GM21360 (cell line): ENCODE data around the gene RAI14.
"Not testable (repeated sequence)": the region's sequence is repeated elsewhere in the genome, so short reads cannot be mapped to it uniquely, and the experiment has no call there.

Experiments used
- ATAC-seq: cut with Tn5 transposase; IDR thresholded peaks from one replicate; pipeline ENCODE4 v1.9.1; 2021; ENCODE audit warnings: mild to moderate bottlenecking, moderate library complexity; ENCODE audit not compliant: unreplicated experiment

RAI14 gene

DNA sequence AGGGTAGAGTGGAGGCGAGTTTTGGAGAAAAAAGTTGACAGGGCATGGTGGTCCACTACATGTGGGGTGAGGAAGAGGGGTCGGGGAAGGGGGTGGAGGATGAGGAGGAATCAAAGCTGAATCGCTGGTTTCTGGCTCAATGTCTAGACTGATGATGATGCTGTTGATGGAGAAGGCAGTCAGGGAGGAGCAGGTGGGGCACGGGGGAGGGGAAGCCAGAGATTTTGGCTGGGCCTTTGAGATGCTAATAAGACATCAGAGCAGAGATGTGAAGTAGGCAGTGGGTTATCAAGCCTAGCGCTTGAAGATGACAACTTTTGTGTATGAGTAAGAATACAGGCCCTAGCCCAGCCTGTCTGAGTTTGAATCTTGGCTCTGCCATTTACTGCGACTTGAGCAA, 150.4 kb downstream of the RAI14 start:
- ATAC-seq, result no peak

DNA sequence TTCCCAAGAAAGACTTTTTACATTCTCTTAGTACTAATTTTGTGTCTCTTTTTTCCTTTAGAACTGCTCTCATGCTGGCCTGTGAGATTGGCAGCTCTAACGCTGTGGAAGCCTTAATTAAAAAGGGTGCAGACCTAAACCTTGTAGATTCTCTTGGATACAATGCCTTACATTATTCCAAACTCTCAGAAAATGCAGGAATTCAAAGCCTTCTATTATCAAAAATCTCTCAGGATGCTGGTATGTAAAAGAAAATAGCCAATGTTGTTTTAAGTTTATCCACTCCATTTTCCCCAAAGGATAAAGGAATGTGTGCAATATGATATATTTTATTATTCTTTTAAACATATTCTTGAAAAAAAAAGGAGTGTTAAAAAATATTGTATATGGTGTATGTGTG, 155.6 kb downstream of the RAI14 start:
- ATAC-seq, result no peak

DNA sequence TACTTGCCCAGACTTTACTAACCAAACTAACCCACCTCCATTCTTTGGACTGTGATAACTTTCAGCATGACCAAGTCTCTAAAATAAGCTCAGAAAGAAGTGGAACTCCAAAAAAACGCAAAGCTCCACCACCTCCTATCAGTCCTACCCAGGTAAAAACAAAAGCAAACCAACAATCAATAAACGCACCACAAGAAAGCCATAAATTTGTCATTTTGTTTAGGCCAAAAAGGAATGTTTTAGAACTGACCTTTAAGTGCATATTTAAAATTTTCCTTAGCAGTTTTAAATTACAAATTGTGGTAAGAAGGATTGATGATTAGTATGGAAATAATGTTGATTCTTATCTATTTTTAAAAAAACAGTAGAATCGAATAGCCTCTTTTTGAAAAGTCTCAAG, 157.4 kb downstream of the RAI14 start:
- no peak for ATAC-seq

DNA sequence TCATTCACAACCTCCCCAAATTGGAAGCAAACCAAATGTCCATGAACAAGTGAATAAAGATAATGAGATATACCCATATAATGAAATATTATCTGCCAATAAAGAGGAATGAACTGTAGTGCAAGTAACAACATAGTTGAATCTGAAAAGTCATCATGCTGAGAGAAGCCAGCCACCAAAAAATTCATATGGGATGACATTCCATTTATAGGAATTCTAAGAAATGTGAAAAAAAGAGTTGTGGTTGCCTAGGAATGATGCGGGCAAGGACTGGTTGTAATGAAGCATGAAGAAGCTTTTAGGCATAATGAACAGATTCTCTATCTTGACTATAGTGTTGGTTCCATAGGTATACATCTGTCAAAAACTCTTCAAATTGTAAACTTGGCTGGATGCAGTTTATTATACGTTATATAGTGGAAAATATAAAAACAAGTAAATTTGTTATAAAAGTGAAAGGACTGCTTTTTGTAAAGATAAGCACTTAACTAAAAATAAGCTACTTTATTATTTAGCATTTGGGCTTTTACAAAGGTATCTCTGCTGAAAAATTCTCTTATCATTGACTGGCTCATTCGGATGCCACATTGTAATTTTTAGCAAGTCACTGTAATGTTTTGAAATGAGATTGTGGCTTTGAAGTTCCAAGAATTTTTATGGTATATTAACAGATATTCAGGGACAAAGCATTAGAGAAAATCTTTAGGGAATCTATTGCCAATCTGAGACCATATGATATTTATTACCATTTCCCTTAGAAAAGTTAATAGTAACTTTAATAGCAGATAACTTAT, 161.6 kb downstream of the RAI14 start:
- ATAC-seq, result no peak

DNA sequence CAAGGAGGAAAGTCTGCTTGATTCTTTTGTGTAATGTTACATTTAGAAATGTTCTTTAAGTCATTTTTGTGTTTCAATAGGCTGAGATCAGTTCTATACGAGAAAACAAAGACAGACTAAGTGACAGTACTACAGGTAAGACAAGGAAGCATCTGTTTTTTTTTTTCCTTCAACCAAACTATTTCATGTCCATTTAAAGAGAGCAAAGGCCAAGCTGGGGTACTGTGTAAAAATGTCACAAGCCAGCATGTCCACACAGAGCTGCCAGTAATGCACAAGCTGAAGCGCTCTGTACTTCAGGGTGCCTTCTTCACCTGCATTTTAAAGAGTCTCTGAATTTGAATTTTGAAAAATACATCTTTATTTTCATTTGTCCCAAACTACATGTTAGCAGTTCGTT, 162.6 kb downstream of the RAI14 start:
- no peak for ATAC-seq

DNA sequence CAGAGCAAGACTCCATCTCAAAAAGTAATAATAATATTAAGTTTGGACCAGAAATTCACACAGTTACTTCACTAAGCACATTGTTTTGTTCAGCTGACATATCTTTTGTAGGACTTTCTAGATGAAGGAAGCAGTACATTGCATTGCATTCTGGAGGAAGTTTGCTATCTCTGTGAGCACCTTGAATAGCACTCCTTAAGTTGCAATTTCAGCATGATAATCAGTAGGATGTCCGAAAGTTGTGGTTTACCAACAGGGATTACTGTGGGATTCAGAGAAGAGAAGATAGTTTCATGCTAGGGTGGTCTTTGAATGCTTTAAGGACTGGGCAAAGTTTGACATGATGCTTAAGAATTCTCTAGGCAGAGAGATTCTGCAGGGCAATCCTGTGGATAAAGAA, 164.5 kb downstream of the RAI14 start:
- ATAC-seq, result no peak

DNA sequence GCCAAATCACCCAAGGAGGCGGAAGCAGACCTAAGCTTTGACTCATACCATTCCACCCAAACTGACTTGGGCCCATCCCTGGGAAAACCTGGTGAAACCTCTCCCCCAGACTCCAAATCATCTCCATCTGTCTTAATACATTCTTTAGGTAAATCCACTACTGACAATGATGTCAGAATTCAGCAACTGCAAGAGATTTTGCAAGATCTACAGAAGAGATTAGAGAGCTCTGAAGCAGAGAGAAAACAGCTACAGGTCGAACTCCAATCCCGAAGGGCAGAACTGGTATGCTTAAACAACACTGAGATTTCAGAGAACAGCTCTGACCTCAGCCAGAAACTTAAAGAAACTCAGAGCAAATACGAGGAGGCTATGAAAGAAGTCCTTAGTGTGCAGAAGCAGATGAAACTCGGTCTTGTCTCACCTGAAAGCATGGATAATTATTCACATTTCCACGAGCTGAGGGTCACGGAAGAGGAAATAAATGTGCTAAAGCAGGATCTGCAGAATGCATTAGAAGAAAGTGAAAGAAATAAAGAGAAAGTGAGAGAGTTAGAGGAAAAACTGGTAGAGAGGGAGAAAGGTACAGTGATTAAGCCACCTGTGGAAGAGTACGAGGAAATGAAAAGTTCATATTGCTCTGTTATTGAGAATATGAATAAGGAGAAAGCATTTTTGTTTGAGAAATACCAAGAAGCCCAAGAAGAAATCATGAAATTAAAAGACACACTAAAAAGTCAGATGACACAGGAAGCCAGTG, 167.0 kb downstream of the RAI14 start:
- ATAC-seq, result no peak

DNA sequence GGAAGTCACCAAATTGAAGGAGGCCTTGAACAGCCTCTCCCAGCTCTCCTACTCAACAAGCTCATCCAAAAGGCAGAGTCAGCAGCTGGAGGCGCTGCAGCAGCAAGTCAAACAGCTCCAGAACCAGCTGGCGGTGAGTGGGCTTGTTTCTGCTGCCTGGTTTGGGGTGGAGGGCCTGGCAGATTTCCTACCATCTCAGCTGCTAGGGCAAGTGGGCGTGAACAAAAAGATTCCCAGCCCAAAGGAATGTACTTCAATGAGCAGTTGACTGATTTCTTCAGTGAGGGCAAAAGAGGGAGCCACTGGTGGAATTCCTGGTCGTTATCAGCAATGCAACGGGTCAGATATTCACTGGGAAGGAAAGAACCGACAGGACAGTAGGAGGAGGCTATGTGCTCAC, 170.2 kb downstream of the RAI14 start:
- no peak for ATAC-seq

DNA sequence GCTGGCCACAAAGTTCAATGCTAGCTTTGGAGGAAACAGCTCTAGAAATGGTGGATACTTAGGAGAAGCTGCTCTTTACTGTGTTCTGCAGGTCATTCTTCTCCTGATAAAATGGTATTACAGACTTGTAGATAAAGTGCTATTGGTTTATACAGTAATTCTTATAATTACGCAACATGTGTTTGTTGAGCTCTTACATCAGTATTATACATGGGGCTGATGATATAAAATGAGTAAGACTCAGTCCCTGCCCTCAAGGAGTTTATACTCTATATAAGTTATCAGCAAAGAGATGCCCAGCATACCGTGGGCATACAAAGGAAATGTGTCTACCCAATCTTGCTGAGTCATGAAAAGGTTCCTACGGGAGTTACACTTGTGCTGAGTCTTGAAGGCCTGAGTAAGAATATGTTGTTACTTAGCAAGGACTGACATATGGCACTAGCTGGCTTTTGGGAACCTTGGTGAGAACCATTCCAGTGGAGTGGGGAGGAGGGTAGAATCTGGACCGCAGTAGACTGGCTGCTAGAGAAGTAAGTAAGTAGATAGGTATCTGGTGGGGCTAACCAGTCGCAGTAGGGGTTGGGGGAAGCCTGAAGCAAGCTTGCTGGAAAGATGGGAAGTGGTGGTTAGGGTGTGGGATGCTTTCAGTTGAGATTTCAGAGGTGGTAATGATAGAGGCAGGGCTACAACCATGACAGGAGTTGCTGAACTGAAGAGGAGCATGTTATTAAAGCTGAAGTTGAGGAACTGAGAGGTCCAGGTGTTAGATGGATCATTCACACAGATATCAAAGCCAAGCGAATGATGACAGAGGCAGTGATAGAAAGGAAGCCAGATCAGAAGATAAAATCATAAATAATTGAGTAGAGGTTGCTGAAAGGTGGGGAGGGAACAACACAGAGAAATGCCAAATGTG, 171.7 kb downstream of the RAI14 start:
- ATAC-seq, result no peak

DNA sequence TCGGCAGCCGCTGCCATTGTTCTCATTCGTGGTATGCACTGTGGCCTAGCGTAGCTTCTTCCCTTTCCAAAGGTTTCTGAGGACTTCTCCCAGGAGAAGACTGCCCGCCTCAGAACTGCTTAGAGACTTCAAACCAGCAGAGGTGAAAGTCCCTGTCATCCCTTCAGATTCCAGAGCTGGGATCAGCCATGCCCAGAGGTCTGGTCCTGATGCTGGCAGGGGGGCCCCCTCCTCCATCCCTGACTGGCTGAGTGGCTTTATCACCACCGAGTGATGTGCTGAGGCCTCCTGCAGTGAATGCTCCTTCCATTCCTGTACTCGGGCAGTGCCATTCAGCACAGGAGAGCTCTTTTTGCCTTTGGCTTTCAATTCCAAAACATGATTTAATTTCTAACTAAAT, 174.7 kb downstream of the RAI14 start:
- ATAC-seq, result not testable (repeated sequence)

DNA sequence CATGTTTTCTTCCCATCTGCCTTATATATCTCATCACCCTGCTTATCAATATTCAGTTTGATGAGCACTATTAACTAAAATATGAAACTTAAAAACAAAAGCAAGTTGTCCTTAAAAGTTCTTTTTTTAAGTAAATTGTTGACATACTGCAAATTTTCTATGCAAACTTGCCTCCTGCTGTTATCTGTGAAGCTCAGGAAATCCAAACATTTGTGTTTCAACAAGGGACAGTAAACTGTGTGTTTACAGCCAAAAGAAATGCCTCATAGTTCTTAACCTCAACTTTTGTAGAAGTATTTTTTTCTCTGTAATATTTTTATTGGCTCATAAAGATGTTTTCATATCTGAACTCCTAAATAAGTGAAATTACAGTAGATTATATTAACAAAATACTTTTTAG, 175.2 kb downstream of the RAI14 start:
- no peak for ATAC-seq

DNA sequence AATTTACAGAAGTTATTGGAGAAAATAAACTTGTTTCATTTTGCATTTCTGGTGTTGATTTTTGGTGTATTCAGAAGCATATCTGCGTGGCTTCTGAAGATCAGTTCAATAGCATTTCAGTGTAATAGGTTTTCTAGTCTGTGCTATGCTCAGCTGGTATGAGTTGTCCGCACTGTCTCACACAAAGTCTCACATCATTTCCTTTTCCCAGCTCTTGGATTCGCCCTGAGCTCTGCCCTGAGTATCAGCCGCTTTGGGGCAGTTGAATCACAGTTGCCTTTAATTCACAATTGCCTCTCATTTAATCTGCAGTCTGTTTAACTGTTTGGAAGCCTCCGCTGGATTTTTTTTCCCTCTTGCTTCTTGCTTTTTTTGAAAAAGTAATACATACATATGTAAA, 176.4 kb downstream of the RAI14 start:
- no peak for ATAC-seq

DNA sequence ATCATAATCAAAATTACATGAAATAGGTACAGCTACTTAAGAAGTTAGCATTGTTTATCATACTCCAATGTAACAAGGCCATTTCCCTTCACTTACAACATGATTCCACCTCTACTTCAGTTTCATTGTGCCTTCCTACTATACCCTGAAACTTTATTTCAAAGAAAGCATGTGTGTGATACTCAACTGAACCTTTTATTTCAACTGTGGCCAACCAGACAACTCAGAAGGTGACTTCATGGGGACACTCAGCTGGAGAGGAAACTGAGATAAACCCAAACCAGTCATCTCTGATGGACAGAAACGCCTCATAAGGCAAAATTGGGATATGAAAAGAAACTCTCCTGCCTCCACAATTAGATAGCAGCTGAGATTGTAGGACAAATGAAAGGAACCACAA, 177.0 kb downstream of the RAI14 start:
- ATAC-seq, result no peak

DNA sequence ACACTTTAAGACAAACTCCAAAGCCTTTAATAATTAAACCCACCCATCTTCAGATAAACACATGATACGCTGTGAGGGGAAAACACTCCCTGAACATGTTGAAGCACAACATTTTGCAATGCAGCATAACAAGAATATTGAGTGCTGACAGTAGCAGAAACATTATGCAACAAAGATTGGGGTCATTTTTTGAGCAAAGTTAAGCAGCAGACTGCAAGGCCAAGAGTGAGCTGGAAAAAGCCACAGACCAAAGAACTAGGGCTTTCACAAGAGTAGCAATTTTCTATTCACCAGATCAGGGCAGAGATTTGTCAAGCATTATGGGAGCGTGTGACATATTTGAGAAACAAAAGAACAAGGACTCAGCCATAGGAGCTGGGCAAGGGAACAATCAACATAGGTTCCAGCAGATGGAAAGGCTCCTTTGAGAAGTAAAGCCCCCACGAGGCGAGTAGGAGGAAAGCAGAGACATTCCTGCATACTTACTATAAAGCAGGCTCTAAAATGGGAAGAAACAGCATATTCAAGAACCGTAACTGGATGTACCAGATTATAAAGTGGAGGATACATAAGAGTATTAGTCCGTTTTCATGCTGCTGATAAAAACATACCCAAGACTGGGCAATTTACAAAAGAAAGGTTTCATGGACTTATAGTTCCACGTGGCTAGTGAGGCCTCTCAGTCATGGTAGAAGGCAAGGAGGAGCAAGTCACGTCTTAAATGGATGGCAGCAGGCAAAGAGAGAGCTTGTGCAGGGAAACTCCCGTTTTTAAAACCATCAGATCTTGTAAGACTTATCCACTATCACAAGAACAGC, 178.1 kb downstream of the RAI14 start:
- no peak for ATAC-seq

DNA sequence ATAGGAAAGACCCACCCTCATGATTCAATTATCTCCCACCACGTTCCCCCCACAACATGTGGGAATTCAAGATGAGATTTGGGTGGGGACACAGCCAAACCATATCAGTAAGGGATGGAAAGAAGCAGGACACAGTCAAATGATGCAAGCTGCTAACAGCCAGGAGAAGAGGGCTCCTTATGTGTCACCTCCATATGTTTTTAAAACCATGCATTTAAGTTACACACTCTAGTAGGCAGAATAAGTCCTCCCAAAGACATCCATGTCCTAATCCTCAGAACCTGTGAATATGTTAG, 178.6 kb downstream of the RAI14 start:
- no peak for ATAC-seq

DNA sequence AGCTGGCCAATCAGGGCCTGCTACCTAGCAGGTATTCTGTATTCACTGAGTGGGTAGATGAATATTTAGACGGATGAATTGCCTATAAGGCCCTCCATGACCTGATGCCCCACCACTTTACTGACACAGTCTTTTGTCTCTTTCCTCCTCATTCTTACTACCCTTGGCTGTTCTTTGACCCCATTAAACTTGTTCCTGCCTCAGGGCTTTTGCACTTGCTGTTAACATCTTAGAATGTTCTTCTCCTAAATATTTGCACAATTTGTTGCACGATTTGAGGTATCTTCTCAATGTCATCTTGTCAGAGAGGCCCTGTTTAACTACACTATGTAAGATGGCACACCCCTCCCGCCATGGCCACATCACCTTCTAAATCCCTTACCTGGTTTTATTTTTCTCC, 179.5 kb downstream of the RAI14 start:
- no peak for ATAC-seq

DNA sequence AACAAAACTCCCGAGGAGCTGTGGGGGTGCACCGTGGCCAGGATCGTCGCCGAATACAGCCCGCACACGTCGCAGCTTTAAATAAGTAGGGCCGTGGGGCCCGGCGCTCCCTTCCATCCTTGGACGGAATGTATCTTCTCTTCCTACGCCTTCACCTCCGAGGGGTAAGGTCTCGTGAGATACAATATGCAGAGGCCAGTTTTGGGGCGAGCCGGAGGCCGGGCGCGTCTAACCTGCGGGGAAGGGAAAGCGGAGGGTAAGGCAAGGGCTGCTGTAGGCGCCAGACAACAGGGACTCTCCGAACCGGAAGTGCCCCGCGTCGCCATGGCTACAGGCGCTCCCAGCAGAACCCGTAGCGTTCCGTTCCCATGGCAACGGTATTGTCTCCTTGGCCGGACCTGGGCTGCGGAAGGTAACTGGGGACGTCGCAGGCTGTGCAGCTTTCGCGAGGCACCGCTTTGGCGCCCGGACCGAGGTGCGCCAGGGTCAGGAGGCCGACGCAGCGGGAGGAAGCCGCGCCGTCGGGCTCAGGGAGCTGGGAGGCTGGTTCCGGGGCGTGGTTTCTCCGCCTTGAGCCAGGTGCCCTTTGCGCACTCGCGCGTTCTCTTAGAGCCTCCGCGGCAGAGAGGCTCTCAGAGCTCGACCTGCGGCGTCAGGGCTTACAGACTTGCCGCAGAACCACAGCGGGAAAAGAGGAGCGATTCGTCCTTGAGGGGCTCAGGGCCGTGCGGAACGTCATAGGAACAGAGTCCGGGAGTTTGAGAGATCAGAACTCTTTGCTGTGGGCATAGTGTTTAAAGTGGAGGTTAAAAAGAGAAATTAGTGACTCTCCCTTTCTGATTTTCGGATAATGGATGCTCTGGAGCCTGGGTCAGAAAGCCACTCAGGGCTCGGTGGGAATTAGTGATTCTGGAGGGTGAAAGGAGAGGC, 182.9 kb downstream of the RAI14 start, which contains the start of gene TTC23L:
TTC23L (plus strand) TSS at position 380 of the 930 bp plus-strand sequence. CDS start 1,508 bp downstream, outside the sequence.
- peak; percentile 97 for ATAC-seq

DNA sequence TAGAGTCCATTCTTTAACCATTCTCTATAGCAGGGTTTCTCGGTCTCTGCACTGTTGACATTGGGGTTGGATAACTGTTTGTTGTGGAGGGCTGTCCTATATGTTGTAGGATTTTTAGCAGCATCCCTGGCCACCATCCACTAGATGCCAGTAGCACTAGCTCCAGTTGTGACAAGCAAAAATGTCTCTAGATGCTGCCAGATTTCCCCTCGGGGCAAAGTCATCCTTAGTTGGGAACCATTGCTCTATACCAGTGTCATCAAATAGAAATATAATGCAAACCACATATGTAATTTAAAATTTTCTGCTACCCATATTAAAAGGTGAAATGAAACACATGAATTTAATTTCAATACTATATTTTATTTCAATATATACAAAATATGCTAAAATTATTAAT, 185.7 kb downstream of the RAI14 start:
- no peak for ATAC-seq

DNA sequence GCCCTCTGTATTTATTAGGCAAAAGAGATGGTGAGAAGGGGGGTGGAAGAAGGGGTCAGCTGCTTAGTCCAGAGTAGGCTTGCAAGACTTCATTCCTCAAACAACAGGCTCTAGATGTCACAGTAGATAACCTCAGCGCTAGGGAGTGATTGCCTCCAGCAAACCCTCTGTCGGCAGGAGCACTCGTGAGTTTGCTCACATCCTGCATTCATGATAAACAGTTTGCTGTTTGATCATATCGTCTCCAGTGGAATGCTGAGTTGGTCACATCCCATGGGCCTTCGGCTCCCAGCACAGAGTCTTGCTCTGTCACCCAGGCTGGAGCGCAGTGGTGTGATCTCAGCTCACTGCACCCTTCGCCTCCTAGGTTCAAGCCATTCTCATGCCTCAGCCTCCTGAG, 186.4 kb downstream of the RAI14 start:
- ATAC-seq, result no peak

DNA sequence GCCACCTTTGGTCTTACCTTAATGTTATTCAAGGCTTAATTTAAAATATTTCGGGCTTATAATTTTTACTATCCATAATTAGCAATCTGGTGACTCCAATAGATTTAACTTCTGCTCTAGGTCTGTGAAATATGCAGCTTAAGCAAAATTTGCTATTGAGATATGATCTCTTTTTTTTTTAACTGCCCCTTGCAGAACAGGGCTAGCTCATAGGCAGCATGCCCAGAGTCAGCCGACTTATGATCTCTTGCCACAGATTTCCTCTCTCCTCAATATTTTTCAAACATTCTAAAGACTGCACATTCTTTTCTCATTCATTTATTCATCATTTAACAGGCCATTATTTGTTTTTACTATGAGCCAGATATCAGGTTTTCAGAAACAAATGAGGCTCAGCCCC, 187.4 kb downstream of the RAI14 start:
- no peak for ATAC-seq
